DND-41 (cell line): Measurements from ENCODE around the gene DOCK9.

ENCODE experiments used
- CTCF ChIP-seq: IDR thresholded peaks from 2 replicates; pipeline ENCODE4 v1.5.1; 2012; ENCODE audit warnings: borderline replicate concordance, low read length, moderate library complexity, mild to moderate bottlenecking; ENCODE audit not compliant: poor library complexity, severe bottlenecking; ENCODE audit errors: extremely low read depth
- EZH2 ChIP-seq: IDR thresholded peaks from 3 replicates; pipeline ENCODE4 v1.6.1; 2012; ENCODE audit warnings: borderline replicate concordance, low read depth, mild to moderate bottlenecking, moderate library complexity, low read length, inconsistent platforms; ENCODE audit not compliant: severe bottlenecking

DNA sequence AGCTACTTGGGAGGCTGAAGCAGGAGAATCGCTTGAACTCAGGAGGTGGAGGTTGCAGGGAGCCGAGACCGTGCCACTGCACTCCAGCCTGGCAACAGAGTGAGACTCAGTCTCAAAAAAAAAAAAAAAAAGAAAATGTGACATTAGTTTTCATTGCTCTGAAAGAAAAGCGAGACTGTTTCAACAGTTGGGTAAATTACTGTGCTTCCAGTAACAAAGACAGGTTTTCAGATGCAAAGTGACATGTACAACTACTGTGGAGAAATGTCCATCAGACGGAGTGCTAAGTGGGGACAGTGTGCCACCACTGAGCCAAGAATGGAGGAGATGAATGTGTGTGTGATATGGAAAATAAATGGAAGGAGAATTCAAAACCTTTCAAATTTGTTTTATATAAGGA is 201.2 kb downstream of the DOCK9 start:
- TF ChIP-seq CTCF (no peak), EZH2 (no peak)
